Dedifferentiated amniotic fluid mesenchymal stem cell (primary cell): ENCODE measurements around the gene TMSB10.
"Not testable (repeated sequence)": the region's sequence is repeated elsewhere in the genome, so short reads cannot be mapped to it uniquely, and the experiment has no call there.

ENCODE experiments used
- DNase-seq: peaks from one replicate; pipeline ENCODE4 v3.0.0-alpha.2; 2016; ENCODE audit errors: extremely low spot score

Gene TMSB10

GRCh38 chr2:84939426-84940087 lies 34.1 kb downstream of the TMSB10 start:
- DNase-seq, result no peak

DNA sequence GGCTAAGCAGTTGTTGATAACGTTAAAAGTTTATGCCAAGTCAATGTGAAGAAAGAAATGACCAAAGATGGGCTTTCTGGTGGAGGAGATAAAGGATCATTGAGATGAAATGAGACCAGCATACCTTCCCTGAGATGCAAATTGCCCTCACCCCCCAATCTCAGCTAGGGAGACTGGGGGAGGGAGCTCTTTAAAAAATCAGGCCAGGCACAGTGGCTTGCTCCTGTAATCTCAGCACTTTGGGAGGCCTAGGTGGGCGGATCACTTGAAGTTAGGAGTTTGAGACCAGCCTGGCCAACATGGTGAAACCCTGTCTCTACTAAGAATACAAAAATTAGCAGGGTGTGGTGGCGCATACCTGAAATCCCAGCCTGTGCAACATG lies 34.6 kb downstream of the TMSB10 start:
- no peak for DNase-seq

- no peak for DNase-seq
Measured at GRCh38 chr2:84940831-84941412, 35.5 kb downstream of the TMSB10 start.

- no peak for DNase-seq
Measured at GRCh38 chr2:84942166-84942565, 36.7 kb downstream of the TMSB10 start.

GRCh38 chr2:84942964-84943421 lies 37.5 kb downstream of the TMSB10 start:
- no peak for DNase-seq

DNA sequence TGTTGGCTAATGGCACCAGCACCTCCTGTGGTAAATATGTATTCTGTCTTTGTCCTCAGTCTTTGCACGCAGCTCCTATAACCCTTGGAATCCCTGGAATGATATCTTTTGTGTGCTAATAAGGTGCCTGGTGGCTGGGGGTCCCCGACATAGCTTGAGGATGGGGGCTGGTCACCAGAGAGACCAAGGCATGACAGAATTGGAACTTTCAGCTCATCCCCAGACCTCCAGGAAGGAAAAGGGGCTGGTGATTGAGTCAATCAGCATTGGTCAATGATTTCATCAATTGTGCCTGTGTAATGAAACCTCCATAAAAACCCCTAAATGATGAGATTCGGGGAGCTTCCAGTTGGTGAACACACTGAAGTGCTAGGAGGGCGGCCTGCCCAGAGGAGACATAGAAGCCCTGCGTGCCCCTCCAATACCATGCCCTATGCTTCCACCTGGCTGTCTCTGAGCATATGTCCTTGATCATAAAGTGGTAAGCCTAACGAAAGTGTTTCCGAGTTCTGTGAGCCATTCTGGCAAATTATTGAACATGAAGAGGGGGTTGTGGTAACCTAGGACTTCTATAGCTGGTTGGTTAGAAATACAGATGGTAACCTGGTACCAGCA lies 38.9 kb downstream of the TMSB10 start:
- no peak for DNase-seq

DNA sequence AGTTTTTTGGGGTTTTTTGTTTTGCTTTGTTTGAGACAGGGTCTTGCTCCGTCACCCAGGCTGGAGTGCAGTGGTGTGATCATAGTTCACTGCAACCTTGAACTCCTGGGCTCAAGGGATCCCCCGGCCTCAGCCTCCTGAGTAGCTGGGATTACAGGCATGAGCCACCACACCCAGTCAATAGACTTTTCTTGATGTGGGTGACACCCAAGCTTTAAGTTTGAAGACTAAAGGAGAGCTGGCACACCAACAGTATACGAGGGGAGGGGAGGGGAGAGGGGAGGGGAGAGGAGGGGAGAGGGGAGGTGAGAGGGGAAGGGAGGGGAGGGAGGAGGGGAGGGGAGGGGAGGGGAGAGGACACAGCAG lies 40.4 kb downstream of the TMSB10 start:
- DNase-seq, result not testable (repeated sequence)

DNA sequence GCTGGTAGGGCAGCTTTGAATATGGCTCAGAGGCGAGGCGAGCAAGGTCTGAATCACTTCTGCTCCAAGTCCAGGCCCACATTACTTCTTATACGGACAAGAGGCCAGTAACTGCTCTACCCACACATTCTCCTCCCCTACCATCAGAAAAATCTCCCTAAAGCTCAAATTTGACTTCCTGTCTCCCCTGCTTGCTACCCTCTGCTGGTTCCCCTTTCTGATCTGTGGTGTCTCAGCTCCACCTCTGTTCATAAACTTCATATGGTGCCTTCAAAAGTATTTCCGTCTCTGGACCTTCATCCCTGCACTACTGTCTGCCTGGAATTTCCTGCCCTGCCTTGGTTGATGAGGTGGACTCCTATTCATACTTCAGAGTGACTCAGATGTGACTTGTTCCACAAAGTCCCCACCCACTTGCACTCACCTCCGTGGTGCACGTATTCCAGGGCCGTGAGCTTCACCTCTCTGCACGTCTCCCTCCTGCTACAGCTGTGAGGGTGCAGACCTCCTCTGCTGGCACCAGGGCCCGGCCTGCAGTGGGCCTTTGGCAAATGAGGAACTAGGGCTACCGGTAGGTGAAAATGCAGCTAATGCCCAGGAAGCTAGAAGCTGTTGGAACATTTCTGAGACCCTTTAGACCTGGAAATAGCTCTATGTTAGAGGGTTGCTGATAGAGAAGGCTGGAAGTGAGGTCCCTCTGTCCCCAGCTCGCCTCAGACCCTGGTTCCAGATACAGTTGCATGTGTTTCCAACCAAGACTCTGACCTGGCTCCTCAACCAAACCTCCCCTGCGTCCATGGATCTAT lies 41.0 kb downstream of the TMSB10 start:
- peak; percentile 36 for DNase-seq

- DNase-seq, result no peak
Measured at GRCh38 chr2:84947010-84947593, 41.6 kb downstream of the TMSB10 start.

GRCh38 chr2:84953535-84953934 lies 48.1 kb downstream of the TMSB10 start:
- DNase-seq, result no peak

DNA sequence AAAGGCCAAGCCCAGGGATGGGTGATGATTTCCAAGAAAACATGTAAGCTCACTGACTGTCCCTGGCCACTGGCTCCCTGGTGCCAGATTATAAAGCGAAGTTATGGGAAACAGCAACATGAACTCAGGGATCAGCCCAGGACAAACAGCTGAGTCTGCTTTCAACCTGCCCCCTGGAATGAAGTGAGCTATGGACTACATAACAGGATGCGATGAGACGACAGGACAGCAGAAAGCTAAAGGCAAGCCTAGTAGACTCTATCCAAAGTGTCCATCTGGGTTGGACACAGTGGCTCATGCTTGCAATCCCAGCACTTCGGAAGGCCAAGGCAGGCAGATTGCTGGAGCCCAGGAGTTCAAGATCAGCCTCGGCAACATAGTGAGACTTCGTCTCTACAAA lies 48.9 kb downstream of the TMSB10 start:
- no peak for DNase-seq
